ENCODE data around the gene CNRIP1. TPM values are rescaled to one million over a fixed set of nuclear protein-coding genes. Genes with fewer than 3 reads are reported as not detected.

CNRIP1 gene
- total RNA-seq, 2 donors from 2014 or later = 39.7 to 45.6 TPM

- H3K36me3 ChIP-seq = no peaks in the 10 kb centered on the region
- DNase-seq (ENCODE audit: low spot score) = no peak
- no peaks in the 10 kb centered on the region for H3K4me1 ChIP-seq (ENCODE audit: control insufficient read depth in 1 of 2, low read depth in 2 of 2)
- H3K27ac ChIP-seq = no peak overlapping the region
- no peaks in the 10 kb centered on the region for H3K27me3 ChIP-seq (replicated peaks; ENCODE audit: insufficient read depth)
- H3K9me3 ChIP-seq = no peaks in the 10 kb centered on the region
- no peak overlapping the region for H3K4me3 ChIP-seq
- ATAC-seq (ENCODE audit: insufficient number of reproducible peaks, low FRiP score, low read depth) = no peak
- TF ChIP-seq CTCF (IDR thresholded peaks at IDR 0.05) = no peak
Measured at GRCh38 chr2:68328901-68329300, 9.2 kb upstream of the CNRIP1 start.

- no peak overlapping the region for H3K27ac ChIP-seq
- H3K36me3 ChIP-seq = no peaks in the 10 kb centered on the region
- H3K27me3 ChIP-seq (replicated peaks; ENCODE audit: insufficient read depth) = no peaks in the 10 kb centered on the region
- no peak for TF ChIP-seq CTCF (IDR thresholded peaks at IDR 0.05)
- DNase-seq (ENCODE audit: low spot score) (no peak), ATAC-seq (ENCODE audit: insufficient number of reproducible peaks, low FRiP score, low read depth) (no peak)
- H3K9me3 ChIP-seq = no peaks in the 10 kb centered on the region
- H3K4me3 ChIP-seq = no peak overlapping the region
- peaks cover 0 to 3% of the 10 kb centered on the region in 2 donors for H3K4me1 ChIP-seq (ENCODE audit: control insufficient read depth in 1 of 2, low read depth in 2 of 2)
Measured at GRCh38 chr2:68325056-68325455, 5.3 kb upstream of the CNRIP1 start.

- peak overlapping the region; percentile 92 for H3K4me3 ChIP-seq
- ATAC-seq (ENCODE audit: insufficient number of reproducible peaks, low FRiP score, low read depth) (no peak), DNase-seq (ENCODE audit: low spot score) (no peak)
- peaks cover 5% of the 10 kb centered on the region for H3K36me3 ChIP-seq
- H3K27me3 ChIP-seq (replicated peaks; ENCODE audit: insufficient read depth) = no peaks in the 10 kb centered on the region
- no peaks in the 10 kb centered on the region for H3K9me3 ChIP-seq
- TF ChIP-seq CTCF (IDR thresholded peaks at IDR 0.05) = no peak
- peak overlapping the region; percentile 82 to 92 for H3K27ac ChIP-seq
- peaks cover 0 to 14% of the 10 kb centered on the region in 2 donors for H3K4me1 ChIP-seq (ENCODE audit: control insufficient read depth in 1 of 2, low read depth in 2 of 2)
Measured at GRCh38 chr2:68320118-68320641, 431 bp upstream of the CNRIP1 start.

GRCh38 chr2:68318914-68319397 lies 793 bp downstream of the CNRIP1 start:
- Histone ChIP-seq H3K9me3 (no peaks in the 10 kb centered on the region), H3K27ac (peak overlapping the region; percentile 82 to 92), H3K27me3 (replicated peaks; ENCODE audit: insufficient read depth) (no peaks in the 10 kb centered on the region), H3K36me3 (peaks cover 5% of the 10 kb centered on the region), H3K4me1 (ENCODE audit: control insufficient read depth in 1 of 2, low read depth in 2 of 2) (peaks cover 0 to 14% of the 10 kb centered on the region in 2 donors), H3K4me3 (peak overlapping the region; percentile 92)
- no peak for DNase-seq (ENCODE audit: low spot score)
- TF ChIP-seq CTCF (IDR thresholded peaks at IDR 0.05) = no peak
- ATAC-seq (ENCODE audit: insufficient number of reproducible peaks, low FRiP score, low read depth) = peak; percentile 51

- DNase-seq (ENCODE audit: low spot score) (no peak), ATAC-seq (ENCODE audit: insufficient number of reproducible peaks, low FRiP score, low read depth) (no peak)
Measured at GRCh38 chr2:68317971-68318913, 1.5 kb downstream of the CNRIP1 start.

More at GRCh38 chr2:68317971-68318913, 1.5 kb downstream of the CNRIP1 start:
- Histone ChIP-seq H3K36me3 (peaks cover 5% of the 10 kb centered on the region), H3K4me1 (ENCODE audit: control insufficient read depth in 1 of 2, low read depth in 2 of 2) (peaks cover 0 to 14% of the 10 kb centered on the region in 2 donors), H3K27ac (peak overlapping the region; percentile 82 to 92), H3K27me3 (replicated peaks; ENCODE audit: insufficient read depth) (no peaks in the 10 kb centered on the region), H3K4me3 (peak overlapping the region; percentile 92), H3K9me3 (no peaks in the 10 kb centered on the region)
- no peak for TF ChIP-seq CTCF (IDR thresholded peaks at IDR 0.05)

Measured in thoracic aorta (tissue), 2 donors.